SU-DHL-6 (cell line): ENCODE measurements around the gene SLC7A4.

Experiments
- EZH2phosphoT487 ChIP-seq: fragments of 200-600 bp; sonication (generic), shearing (Covaris generic); conservative IDR thresholded peaks from 2 replicates; pipeline ENCODE4 v1.6.1; 2018; ENCODE audit warnings: mild to moderate bottlenecking, antibody characterized with exemption, low read length, moderate library complexity, mixed read lengths
- TF ChIP-seq, protein P1 (sequence below): fragments of 200-600 bp; sonication (generic); IDR thresholded peaks from one replicate; pipeline ENCODE4 v1.5.1; 2017; ENCODE audit warnings: antibody characterized with exemption, mild to moderate bottlenecking, low read length, moderate library complexity; ENCODE audit not compliant: insufficient read depth, poor library complexity, severe bottlenecking

DNA sequence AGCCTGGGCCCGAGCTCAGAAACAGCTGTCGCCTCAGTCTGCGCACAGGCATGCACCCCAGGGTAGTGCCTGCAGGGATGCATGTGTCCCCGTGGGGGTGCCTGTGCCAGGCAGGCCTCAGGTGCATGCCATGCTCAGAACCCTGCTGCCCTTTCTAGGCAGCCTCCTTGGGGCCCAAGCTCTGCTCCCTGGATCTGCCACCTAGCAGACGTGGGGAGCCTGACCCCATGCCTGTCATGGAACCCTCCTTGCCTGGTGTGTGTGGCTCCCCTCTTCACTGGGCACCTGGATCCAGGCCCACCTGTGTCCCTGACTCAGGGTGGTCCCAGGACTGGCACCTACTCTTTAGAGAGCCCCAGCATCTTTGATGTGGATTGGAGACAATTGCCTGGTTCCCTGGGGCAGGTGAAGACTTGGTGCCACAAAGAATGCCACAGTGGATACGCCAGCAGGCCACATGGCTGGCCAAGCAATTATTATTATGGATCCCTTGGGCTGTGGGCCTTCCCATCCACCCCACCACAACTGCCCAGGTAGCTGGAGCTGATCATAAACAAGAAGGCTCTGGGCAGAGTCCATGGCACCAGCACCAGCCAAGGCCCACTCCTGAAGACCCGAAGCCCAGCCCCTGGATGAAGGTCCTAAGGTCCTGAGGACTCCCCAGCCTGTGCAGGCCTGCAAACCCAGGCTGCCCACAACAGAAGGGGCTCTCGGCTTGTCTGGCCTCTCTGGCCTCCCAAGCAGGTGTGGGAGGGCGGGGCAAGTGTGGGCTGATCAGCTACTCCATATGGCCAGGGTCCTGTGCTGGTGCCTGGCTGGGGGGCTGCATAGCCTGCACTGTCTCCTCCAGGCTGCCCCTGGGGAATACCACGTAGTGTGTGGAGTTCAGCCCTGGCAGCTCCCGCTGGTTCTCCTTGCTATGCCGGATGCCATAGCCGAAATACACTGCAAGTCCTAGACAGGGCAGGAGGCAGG lies 3.8 kb downstream of the SLC7A4 start:
- TF ChIP-seq, protein P1, sequence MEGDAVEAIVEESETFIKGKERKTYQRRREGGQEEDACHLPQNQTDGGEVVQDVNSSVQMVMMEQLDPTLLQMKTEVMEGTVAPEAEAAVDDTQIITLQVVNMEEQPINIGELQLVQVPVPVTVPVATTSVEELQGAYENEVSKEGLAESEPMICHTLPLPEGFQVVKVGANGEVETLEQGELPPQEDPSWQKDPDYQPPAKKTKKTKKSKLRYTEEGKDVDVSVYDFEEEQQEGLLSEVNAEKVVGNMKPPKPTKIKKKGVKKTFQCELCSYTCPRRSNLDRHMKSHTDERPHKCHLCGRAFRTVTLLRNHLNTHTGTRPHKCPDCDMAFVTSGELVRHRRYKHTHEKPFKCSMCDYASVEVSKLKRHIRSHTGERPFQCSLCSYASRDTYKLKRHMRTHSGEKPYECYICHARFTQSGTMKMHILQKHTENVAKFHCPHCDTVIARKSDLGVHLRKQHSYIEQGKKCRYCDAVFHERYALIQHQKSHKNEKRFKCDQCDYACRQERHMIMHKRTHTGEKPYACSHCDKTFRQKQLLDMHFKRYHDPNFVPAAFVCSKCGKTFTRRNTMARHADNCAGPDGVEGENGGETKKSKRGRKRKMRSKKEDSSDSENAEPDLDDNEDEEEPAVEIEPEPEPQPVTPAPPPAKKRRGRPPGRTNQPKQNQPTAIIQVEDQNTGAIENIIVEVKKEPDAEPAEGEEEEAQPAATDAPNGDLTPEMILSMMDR: no peak
- no peak for TF ChIP-seq EZH2phosphoT487
